Calu3 (cell line): ENCODE data around the gene GPATCH2L. TPM values are rescaled to one million over a fixed set of nuclear protein-coding genes. Genes with fewer than 3 reads are reported as not detected.

Experiments used
- BruUV-seq: library from RNA; stranded (reverse); fragments of 400-500 nt; replicated peaks from 2 replicates; lab custom pipeline; 2021; lab: Mats Ljungman, UMichigan
- CTCF ChIA-PET: fragments of 300-600 bp; sonication (Branson Sonifier 250); formaldehyde crosslinking; loops from one replicate; lab custom pipeline; 2022; ENCODE audit warnings: antibody characterized with exemption; lab: Charles Lee
- DNase-seq: peaks from one replicate; pipeline ENCODE4 v3.0.0; 2022
- H3K27ac Mint-ChIP-seq: one replicate; pipeline ENCODE4 v1.8.0; 2022; ENCODE audit warnings: mixed read lengths; ENCODE audit not compliant: unreplicated experiment
- H3K27me3 Mint-ChIP-seq: one replicate; pipeline ENCODE4 v1.8.0; 2022; ENCODE audit warnings: mixed read lengths; ENCODE audit not compliant: unreplicated experiment
- H3K36me3 Mint-ChIP-seq: one replicate; pipeline ENCODE4 v1.8.0; 2022; ENCODE audit warnings: mild to moderate bottlenecking, moderate library complexity, mixed read lengths; ENCODE audit not compliant: insufficient read depth, unreplicated experiment
- H3K4me1 Mint-ChIP-seq: one replicate; pipeline ENCODE4 v1.8.0; 2022; ENCODE audit warnings: mild to moderate bottlenecking, low read depth, mixed read lengths; ENCODE audit not compliant: unreplicated experiment
- H3K4me3 Mint-ChIP-seq: one replicate; pipeline ENCODE4 v1.8.0; 2022; ENCODE audit warnings: mild to moderate bottlenecking, low read depth, moderate library complexity, mixed read lengths; ENCODE audit not compliant: unreplicated experiment
- H3K9me3 Mint-ChIP-seq: one replicate; pipeline ENCODE4 v1.8.0; 2022; ENCODE audit warnings: low read depth, mixed read lengths; ENCODE audit not compliant: unreplicated experiment
- CTCF ChIP-seq: fragments of 200-600 bp; IDR thresholded peaks from one replicate; pipeline ENCODE4 v1.8.0; 2022; ENCODE audit warnings: antibody characterized with exemption; ENCODE audit not compliant: unreplicated experiment
- intact Hi-C: fragments of 100-400 bp; cut with micrococcal nuclease; formaldehyde crosslinking; loops from one replicate; pipeline ENCODE4 v1.10.0; 2022; ENCODE audit not compliant: unreplicated experiment
- total RNA-seq: library from RNA; stranded (reverse); gene quantifications from 2 replicates; pipeline ENCODE4 v1.2.3, GENCODE V29; 2022

GPATCH2L gene
- total RNA-seq, 1 experiment from 2014 or later: 62.4 TPM

DNA sequence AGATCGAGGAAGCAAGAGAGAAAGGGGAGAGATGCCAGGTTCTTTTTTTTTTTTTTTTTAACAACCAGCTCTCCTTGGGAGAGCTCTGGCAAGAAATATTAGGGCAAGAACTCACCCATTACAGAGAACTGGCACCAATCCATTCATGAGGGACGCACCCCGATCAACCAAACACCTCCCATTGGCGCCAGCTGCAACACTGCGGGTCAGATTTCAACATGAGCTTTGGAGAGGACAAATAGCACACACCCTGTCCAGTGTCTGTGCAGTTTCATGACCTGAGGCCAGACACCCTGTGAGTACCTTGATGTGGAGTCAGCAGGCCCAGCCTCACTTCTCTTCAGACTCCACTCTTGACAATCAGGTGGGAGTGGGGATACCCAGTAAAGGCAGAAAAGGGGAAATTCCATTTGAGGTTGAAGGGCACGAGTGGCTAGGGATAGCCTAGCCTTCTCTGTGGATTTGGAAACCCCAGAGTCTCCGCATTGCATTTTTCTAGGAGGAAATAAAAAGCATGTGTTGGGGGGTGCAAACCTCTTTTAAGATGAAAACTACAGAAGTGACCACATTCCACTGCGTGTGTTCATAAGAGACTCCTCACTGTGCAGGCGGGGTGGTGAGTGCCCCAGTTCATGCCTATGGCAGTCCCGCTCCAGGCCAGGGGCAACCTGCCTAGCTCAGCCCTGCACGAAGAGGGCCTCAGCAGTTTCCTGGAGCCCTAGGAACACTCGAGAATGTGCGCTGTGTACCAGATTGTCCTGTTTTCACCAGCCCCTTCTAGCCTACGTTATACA, 42.4 kb upstream of the GPATCH2L start:
- intact Hi-C loops: no loop called here
- DNase-seq: no peak
- peaks cover 89% of the 10 kb centered on the region for H3K27me3 Mint-ChIP-seq
- peaks cover 2% of the 10 kb centered on the region for H3K9me3 Mint-ChIP-seq
- no peak overlapping the region for H3K27ac Mint-ChIP-seq
- no TSS peak for BruUV-seq
- no peak overlapping the region for H3K4me3 Mint-ChIP-seq
- TF ChIP-seq CTCF: no peak
- CTCF ChIA-PET: no interaction called here
- no peaks in the 10 kb centered on the region for H3K36me3 Mint-ChIP-seq
- no peaks in the 10 kb centered on the region for H3K4me1 Mint-ChIP-seq

DNA sequence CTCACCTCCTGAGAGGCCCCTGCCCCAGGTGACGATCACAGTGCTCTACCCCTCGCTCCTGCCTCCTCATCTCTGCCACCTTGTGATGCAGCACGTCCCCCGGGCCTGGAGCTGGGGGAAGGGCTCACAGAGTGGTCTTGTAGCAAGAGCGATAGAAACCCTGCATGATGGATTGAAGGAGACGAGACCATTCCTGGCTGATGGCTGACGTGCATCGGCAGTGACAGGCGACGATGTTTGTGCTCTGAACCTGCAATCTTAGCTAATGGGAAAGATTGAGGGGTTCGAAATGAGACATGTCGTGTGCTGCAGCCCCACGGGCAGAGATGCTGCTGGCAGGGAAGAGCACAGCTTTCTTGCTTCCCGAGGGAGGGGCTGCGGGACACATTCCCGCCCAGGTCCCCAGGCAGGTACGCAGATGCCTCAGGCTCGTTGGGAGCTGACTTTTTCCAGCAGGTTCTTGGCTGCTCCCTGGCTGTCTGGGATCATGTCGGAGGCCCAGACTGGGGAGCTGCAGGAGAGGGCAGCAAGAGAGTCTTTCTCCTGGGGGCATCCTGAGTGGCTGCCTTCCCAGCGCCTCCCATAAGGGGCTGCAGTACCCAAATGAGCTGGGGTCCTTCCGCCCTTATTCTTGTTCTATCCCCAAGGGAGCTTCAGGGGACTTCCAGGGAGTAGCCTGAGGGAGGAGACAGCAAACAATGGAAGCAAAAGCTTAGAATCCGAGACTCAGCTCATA, 38.7 kb upstream of the GPATCH2L start:
- no peak for DNase-seq
- Mint-ChIP-seq H3K4me3 (no peak overlapping the region), H3K36me3 (no peaks in the 10 kb centered on the region), H3K27ac (no peak overlapping the region), H3K4me1 (no peaks in the 10 kb centered on the region), H3K27me3 (peaks cover 81% of the 10 kb centered on the region), H3K9me3 (peaks cover 2% of the 10 kb centered on the region)
- intact Hi-C loops: no loop called here
- BruUV-seq: no TSS peak
- CTCF ChIA-PET: interaction anchor here (0.6 kb wide), 1 partner anchor 346 kb away, joined by 4 read pairs; no protein-coding TSS in a partner anchor
- no peak for TF ChIP-seq CTCF

DNA sequence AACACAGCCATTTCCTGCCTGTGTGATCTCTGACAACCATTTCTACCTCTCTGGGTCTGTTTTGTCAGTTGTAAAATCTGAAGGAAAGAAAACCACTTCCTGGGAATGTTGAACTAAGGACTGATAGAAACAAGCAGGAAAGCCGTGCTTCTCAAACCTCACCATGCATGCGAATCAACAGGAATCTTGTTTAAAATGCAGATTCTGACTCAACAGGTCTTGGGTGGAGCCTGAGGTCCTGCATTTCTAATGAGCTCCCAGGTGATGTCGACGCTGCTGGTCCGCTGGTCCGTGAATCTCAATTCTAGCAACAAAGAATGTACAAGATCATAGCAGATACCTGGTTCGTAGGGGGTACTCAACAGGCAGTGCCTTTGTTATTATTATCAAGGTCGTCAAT, 38.0 kb upstream of the GPATCH2L start:
- peaks cover 75% of the 10 kb centered on the region for H3K27me3 Mint-ChIP-seq
- no peak overlapping the region for H3K27ac Mint-ChIP-seq
- no peak overlapping the region for H3K4me3 Mint-ChIP-seq
- CTCF ChIA-PET: no interaction called here
- H3K9me3 Mint-ChIP-seq: peaks cover 2% of the 10 kb centered on the region
- no TSS peak for BruUV-seq
- no peak for DNase-seq
- intact Hi-C loops: no loop called here
- no peak for TF ChIP-seq CTCF
- H3K4me1 Mint-ChIP-seq: no peaks in the 10 kb centered on the region
- no peaks in the 10 kb centered on the region for H3K36me3 Mint-ChIP-seq

GRCh38 chr14:76115010-76115422, 36.7 kb upstream of the GPATCH2L start:
- DNase-seq: no peak
- CTCF ChIA-PET: no interaction called here
- H3K4me3 Mint-ChIP-seq: no peak overlapping the region
- no peaks in the 10 kb centered on the region for H3K4me1 Mint-ChIP-seq
- BruUV-seq: no TSS peak
- peaks cover 62% of the 10 kb centered on the region for H3K27me3 Mint-ChIP-seq
- intact Hi-C loops: no loop called here
- H3K27ac Mint-ChIP-seq: no peak overlapping the region
- H3K36me3 Mint-ChIP-seq: no peaks in the 10 kb centered on the region
- TF ChIP-seq CTCF: no peak
- no peaks in the 10 kb centered on the region for H3K9me3 Mint-ChIP-seq
